ENCODE measurements around the gene CCDC149.

- no peak for TF ChIP-seq CTCF (IDR thresholded peaks at IDR 0.05)
- TF ChIP-seq POLR2A (IDR thresholded peaks at IDR 0.05) = no peak
- no peak for TF ChIP-seq EP300 (IDR thresholded peaks at IDR 0.05; ENCODE audit: low read depth)
- TF ChIP-seq POLR2AphosphoS5 (IDR thresholded peaks at IDR 0.05) = no peak
Measured at GRCh38 chr4:24862073-24862751, 50.6 kb downstream of the CCDC149 start.

Measured in transverse colon (tissue), 4 donors.